HG02981 (cell line): ENCODE data around the gene PLXNA4.

Experiments
- ATAC-seq: cut with Tn5 transposase; IDR thresholded peaks from one replicate; pipeline ENCODE4 v1.9.1; 2021; ENCODE audit warnings: mild to moderate bottlenecking, moderate library complexity; ENCODE audit not compliant: unreplicated experiment

The PLXNA4 gene

GRCh38 chr7:132536654-132537395, 39.4 kb downstream of the PLXNA4 start:
- no peak for ATAC-seq

GRCh38 chr7:132533916-132534315, 42.4 kb downstream of the PLXNA4 start:
- ATAC-seq, result no peak

- ATAC-seq, result no peak
These were observed 44.0 kb downstream of the PLXNA4 start for GRCh38 chr7:132532281-132532680.

GRCh38 chr7:132531562-132531961, 44.7 kb downstream of the PLXNA4 start:
- ATAC-seq, result no peak

GRCh38 chr7:132528695-132529094, 47.6 kb downstream of the PLXNA4 start:
- no peak for ATAC-seq

GRCh38 chr7:132527467-132528410, 48.5 kb downstream of the PLXNA4 start:
- no peak for ATAC-seq

- ATAC-seq, result no peak
These were observed 50.0 kb downstream of the PLXNA4 start for GRCh38 chr7:132526111-132526740.

GRCh38 chr7:132521423-132521822, 54.8 kb downstream of the PLXNA4 start:
- no peak for ATAC-seq

GRCh38 chr7:132520591-132521280, 55.5 kb downstream of the PLXNA4 start:
- ATAC-seq, result no peak

GRCh38 chr7:132519936-132520335, 56.3 kb downstream of the PLXNA4 start:
- no peak for ATAC-seq

GRCh38 chr7:132518839-132519173, 57.5 kb downstream of the PLXNA4 start:
- no peak for ATAC-seq

GRCh38 chr7:132518102-132518838, 58.0 kb downstream of the PLXNA4 start:
- no peak for ATAC-seq

GRCh38 chr7:132516042-132516840, 60.0 kb downstream of the PLXNA4 start:
- ATAC-seq, result no peak

GRCh38 chr7:132515181-132515580, 61.1 kb downstream of the PLXNA4 start:
- ATAC-seq, result no peak

- no peak for ATAC-seq
These were observed 61.8 kb downstream of the PLXNA4 start for GRCh38 chr7:132514430-132514829.

- ATAC-seq, result no peak
These were observed 64.3 kb downstream of the PLXNA4 start for GRCh38 chr7:132511921-132512320.

- ATAC-seq, result no peak
These were observed 64.9 kb downstream of the PLXNA4 start for GRCh38 chr7:132511387-132511786.

- no peak for ATAC-seq
These were observed 66.6 kb downstream of the PLXNA4 start for GRCh38 chr7:132509643-132510042.

- ATAC-seq, result no peak
These were observed 67.4 kb downstream of the PLXNA4 start for GRCh38 chr7:132508724-132509353.
